Putamen (tissue), 1 donor: ENCODE measurements around the gene ZNF844.
"Not testable (repeated sequence)": the region's sequence is repeated elsewhere in the genome, so short reads cannot be mapped to it uniquely, and the experiment has no call there.

Experiments used
- DNase-seq: peaks from one replicate; pipeline ENCODE4 v3.0.0-alpha.2; 2016; ENCODE audit warnings: low spot score

The ZNF844 gene

DNA sequence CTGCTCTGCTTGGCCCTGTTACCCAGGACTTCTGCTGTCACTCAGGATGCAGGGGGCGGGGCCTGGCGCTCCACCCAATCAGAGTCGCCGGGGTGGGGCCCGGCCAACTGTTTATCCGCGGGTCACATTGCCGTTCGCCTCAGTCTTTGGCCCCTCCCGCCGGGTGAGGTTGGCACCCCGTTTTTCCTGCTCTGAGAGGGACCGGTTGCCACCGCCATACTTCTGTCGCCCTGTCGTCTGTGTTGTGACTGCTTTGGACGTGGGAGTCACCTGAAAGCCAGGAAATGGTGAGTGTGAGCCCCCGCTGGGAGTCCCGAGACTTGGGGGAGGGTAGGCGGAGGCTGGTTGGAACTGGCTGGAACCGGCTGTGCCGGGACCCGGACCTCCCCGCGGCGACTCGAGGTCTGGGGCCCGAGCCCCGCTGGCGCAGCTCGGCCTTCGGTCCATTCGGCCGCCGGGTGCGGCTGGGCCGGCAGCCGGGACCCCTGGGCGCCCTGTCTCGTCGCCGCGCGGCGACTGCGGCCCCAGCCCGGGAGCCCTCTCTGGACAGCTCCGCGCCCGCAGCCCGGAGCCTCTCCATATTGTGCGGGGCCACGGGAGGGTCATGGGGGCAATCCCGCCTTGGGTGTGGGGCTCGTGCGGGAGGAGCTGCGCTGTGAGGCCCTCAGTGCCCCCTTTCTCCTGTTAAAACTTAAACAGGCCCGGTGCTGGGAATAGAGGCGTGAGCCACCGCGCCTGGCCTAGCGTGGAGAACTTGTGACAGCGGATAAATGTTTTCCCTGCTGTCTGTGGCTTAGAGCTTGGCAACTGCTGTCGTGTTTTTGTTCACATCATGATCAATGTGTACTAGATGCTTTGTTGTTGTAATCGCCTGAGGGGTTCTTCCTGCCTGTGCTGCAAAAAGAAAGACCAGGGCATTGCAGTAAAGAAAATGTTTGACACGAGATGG lies at the start of gene ZNF844:
ZNF844 (plus strand) TSS at position 142 of the 949 bp plus-strand sequence; CDS start at position 285, 143 bp downstream.
- peak; percentile 95 for DNase-seq

DNA sequence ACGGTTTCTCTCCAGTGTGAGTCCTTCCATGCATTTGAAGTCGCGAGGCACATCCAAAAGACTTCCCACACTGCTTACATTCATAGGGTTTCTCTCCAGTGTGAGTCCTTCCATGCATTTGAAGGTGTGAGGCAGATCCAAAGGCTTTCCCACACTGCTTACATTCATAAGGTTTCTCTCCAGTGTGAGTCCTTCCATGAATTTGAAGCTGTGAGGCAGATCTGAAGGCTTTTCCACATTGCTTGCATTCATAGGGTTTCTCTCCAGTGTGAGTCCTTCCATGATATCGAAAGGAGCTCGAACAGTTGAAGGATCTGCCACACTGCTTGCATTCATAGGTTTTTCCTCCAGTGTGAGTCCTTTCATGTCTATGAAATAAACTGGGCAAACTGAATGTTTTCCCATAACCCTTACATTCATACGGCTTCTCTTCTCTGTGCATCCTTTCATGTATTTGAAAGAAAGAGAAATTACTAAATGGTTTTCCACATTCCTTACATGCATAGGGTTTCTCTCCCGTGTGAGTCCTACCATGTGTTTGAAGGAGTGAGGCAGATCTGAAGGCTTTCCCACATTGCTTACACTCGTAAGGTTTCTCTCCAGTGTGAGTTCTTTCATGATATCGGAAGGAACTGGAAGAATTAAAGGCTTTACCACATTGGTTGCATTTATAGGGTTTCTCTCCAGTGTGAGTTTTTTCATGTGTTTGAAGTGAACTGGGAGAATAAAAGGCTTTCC lies 49.3 kb upstream of the ZNF844 start:
- no peak for DNase-seq

DNA sequence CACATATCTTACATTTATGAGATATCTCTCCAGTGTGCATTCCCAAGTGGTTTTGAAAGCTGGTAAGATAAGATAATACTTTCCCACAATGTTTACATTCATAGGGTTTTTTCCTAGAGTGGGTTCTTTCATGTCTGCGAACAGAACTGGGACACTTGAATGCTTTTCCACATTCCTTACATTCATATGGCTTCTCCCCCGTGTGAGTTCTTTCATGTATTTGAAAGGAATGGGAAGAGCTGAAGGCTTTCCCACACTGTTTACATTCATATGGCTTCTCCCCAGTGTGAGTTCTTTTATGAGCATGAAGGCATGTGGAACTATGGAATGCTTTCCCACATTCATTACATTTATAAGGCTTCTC lies 48.8 kb upstream of the ZNF844 start:
- DNase-seq: no peak

DNA sequence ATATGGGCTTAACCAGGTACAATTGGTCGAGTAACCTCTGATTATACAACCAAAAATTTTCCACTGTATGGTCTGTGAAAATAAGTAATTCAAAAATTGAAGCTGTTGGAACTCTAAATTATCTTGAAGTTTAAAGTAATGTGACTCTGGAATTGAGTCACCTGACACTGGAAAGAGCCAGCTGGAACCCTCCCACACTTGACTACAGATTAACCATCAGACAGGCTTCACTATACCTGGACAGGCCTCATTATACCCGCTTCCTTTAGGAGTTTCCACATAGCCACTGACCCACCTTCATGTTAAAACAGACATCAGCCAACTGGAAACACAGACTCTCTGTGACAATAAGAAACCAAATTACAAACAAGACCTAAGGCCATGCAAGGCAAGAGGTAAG lies 30.3 kb upstream of the ZNF844 start:
- no peak for DNase-seq

GRCh38 chr19:12034620-12035019 lies 29.9 kb upstream of the ZNF844 start:
- no peak for DNase-seq

- peak; percentile 89 for DNase-seq
Measured at GRCh38 chr19:12035220-12036172, 29.0 kb upstream of the ZNF844 start, which contains the start of gene ZNF433. TSS of gene ZNF433 (minus strand) at chr19:12035679. CDS start at chr19:12035539, 140 bp downstream.

GRCh38 chr19:12042893-12043292 lies 21.6 kb upstream of the ZNF844 start:
- DNase-seq: no peak

DNA sequence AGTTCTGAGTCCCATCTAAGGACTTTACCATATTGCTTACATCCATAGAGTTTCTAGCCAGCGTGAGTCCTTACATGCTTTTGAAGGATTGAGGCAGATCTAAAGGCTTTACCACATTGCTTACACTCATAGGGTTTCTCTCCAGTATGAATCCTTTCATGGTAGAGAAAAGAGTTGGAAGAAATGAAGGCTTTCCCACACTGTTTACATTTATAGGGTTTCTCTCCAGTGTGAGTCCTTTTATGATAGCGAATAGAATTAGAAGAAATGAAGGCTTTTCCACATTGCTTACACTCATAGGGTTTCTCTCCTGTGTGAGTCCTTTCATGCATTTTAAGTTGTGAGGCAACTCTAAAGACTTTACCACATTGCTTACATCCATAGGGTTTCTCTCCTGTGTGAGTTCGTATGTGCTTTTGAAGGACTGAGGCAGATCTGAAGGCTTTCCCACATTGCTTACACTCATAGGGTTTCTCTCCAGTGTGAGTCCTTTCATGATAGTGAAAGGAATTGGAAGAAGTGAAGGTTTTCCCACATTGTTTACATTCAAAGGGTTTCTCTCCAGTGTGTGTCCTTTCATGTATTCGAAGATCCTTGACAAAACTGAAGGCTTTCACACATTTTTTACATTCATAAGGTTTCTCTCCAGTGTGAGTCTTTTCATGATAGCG lies 20.6 kb upstream of the ZNF844 start:
- DNase-seq: no peak

- no peak for DNase-seq
Measured at GRCh38 chr19:12047868-12048267, 16.7 kb upstream of the ZNF844 start.

- no peak for DNase-seq
Measured at GRCh38 chr19:12052091-12052496, 12.4 kb upstream of the ZNF844 start.

GRCh38 chr19:12052497-12053169 lies 11.9 kb upstream of the ZNF844 start, which contains the start of gene ZNF878:
TSS of gene ZNF878 (minus strand) at chr19:12052961. CDS start at chr19:12052801, 160 bp downstream.
- peak; percentile 82 for DNase-seq

GRCh38 chr19:12055784-12056183 lies 8.7 kb upstream of the ZNF844 start:
- no peak for DNase-seq

DNA sequence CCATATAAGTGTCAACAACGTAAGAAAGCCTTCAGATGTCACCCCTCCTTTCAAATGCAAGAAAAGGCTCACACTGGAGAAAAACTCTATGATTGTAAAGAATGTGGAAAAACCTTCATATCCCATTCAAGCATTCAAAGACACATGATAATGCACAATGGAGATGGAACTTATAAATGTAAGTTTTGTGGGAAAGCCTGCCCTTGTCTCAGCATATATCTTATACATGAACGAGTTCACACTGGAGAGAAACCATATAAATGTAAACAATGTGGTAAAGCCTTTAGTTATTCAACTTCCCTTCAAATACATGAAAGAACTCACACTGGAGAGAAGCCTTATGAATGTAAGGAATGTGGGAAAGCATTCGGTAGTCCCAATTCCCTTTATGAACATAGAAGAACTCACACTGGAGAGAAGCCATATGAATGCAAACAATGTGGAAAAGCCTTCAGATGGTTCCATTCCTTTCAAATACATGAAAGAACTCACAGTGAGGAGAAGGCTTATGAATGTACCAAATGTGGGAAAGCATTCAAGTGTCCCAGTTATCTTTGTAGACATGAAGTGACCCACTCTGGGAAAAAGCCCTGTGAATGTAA lies 11.1 kb downstream of the ZNF844 start:
- DNase-seq: no peak

GRCh38 chr19:12076331-12076730 lies 11.8 kb downstream of the ZNF844 start:
- not testable (repeated sequence) for DNase-seq

DNA sequence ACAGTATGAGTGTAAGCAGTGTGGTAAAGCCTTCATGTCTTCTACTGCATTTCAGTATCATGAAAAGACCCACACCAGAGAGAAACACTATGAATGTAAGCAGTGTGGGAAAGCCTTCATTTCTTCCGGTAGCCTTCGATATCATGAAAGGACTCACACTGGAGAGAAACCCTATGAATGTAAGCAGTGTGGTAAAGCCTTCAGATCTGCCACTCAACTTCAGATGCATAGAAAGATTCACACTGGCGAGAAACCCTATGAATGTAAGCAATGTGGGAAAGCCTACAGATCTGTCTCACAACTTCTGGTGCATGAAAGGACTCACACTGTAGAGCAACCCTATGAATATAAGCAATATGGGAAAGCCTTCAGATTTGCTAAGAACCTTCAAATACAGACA lies 12.8 kb downstream of the ZNF844 start:
- DNase-seq: no peak

GRCh38 chr19:12083336-12083735 lies 18.8 kb downstream of the ZNF844 start:
- DNase-seq: not testable (repeated sequence)

DNA sequence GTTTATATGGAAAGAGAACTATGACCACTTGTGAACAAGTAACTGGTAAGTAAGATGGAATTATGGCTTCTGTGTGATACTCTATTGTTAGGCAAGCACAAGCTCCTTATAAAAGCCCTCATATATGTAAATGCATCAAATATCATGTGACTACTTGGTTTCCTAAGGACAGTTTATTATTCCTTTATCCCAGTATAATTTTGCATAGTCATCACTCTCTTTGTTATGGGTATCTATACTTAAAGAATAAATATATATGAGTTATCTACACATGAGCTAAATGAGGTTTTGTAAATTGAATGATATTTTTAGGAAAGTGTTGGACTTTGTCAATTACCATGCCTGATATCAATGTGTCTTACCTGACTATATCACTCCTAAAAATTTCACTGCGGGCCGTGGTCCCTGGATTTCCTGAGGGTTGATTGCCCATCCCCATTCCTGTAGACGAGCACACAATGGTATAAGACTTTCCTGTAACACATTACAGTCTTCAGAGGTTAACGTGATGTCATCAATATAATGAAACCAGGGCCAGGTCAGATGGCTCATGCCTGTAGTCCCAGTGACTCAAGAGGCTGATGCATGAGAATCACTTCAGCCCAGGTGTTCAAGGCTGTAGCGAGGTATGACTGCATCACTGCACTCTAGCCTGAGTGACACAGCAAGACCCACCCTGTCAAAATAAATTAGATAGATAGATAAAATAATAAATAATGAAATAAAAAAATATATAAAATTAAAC lies 20.7 kb downstream of the ZNF844 start:
- DNase-seq: no peak

DNA sequence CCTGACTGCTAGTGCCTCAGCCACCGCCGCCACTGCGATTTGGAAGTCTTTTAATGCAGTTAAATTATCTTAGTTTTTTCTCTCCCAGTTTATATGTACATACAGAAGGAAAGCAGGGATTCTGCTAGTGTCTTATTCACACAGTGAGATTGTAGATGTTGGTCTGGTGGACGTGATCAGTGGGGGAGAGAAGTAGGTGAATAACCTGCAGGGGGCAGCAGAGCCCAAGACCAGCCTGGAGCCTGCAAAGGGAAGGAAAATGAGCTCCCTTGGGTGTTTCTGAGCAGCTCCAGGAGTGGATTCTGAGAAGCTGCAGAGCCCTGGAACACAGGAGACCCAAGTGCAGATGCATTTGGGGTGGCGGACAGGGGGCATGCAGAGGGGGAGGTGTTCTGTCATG lies 26.3 kb downstream of the ZNF844 start:
- peak; percentile 51 for DNase-seq
